Measurements from ENCODE around the gene FAM151A. TPM values are rescaled to one million over a fixed set of nuclear protein-coding genes. Genes with fewer than 3 reads are reported as not detected.
A peak's percentile ranks its signal among the peaks of the same experiment; 100 is the strongest.

FAM151A gene
- total and polyA plus RNA-seq, 2 of the 13 experiments (the other 11 are each of a cell fraction or from before 2014, with no cell fraction given), result 0.29 to 3.6 TPM

DNA sequence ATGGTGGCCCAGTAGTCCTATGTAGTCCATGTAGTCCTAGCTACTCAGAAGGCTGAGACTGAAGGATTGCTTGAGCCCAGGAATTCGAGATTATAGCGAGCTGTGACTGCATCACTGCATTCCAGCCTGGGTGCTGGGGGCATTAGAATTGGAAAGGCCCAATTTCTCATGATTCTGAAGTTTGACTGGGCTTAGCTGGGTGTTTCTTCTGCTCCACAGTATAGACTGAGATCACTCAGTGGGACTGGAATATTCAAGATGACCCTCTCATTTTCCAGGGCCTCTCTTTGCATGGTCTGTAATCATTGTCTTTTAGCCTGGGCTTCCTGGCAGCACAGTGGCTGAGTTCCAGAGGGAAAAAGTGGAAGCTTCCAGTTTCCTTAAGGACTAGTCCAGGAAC lies 44.5 kb upstream of the FAM151A start:
- Histone ChIP-seq H3K9me3 (ENCODE audit: low read length) (peaks cover 4% of the 10 kb centered on the region; the same call in 1 of the 2 replicates), H3K27ac (ENCODE audit: extremely low read length, insufficient read depth, low read length) (no peak overlapping the region), H3K4me2 (ENCODE audit: low read depth, low read length) (no peak overlapping the region), H2AFZ (ENCODE audit: low read length) (no peak overlapping the region), H3K4me3 (replicated peaks in 1 of 3; ENCODE audit: insufficient read depth in 1 of 3, low read depth in 2 of 3, low read length in 3 of 3) (no peak overlapping the region), H3K27me3 (ENCODE audit: control insufficient read depth in 1 of 2, insufficient read depth in 2 of 2, low read length in 2 of 2) (no peaks in the 10 kb centered on the region; a peak in 2 of 5 replicates), H4K20me1 (ENCODE audit: insufficient read depth, low read length) (no peaks in the 10 kb centered on the region), H3K9ac (ENCODE audit: insufficient read depth, low read depth, low read length) (no peak overlapping the region), H3K36me3 (replicated peaks in 1 of 2; ENCODE audit: control insufficient read depth in 1 of 2, insufficient read depth in 2 of 2, low read length in 2 of 2) (no peaks in the 10 kb centered on the region), H3K4me1 (ENCODE audit: insufficient read depth, low read length) (no peaks in the 10 kb centered on the region), H3K79me2 (ENCODE audit: insufficient read depth, low read length) (no peaks in the 10 kb centered on the region)
- ChIA-PET CTCF (ENCODE audit: low intra/inter-chr PET ratio, low total read pairs) (no interaction called here), POLR2A (no interaction called here)
- no peak for FAIRE-seq
- 33% methylated on average over 2 of the region's 2 CpGs for WGBS (ENCODE audit: low lambda C conversion rate)
- in situ Hi-C loops (cut with HindIII; ENCODE audit: extremely low pct_ligation_motif_present, low pct_unique_long_range_greater_than_20kb) (no loop called here), intact Hi-C loops (cut with micrococcal nuclease; ENCODE audit: unreplicated experiment) (no loop called here)
- no peak for ATAC-seq
- no peak for DNase-seq (ENCODE audit: low spot score)
- no TSS peak for BruUV-seq (replicated peaks)
- TF ChIP-seq ZNF331 (CRISPR knock-in tag; IDR thresholded peaks at IDR 0.05), result peak; percentile 98
- TF ChIP-seq NPAS2 (CRISPR knock-in tag; IDR thresholded peaks at IDR 0.05; ENCODE audit: borderline replicate concordance), result no peak

DNA sequence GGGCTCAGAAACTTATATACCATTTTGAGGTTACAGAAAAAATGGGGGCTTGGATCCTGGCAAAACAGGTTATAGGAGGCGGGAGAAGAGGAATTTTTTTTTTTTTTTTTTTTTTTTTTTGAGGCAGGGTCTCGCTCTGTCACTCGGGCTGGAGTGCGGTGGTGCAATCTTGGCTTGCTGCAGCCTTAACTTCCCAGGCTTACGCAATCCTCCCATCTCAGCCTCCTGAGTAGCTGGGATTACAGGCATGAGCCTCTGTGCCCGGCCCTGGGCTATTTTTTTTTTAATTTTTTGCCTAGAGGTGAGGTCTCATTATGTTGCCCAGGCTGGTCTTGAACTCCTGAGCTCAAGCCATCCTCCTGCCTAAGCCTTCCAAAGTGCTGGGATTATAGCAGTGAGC lies 43.0 kb upstream of the FAM151A start:
- DNase-seq (ENCODE audit: low spot score) (no peak), ATAC-seq (no peak), FAIRE-seq (no peak)
- no peak overlapping the region for H3K27ac ChIP-seq (ENCODE audit: extremely low read length, insufficient read depth, low read length)
- no peak overlapping the region for H2AFZ ChIP-seq (ENCODE audit: low read length)
- POLR2A ChIA-PET, result no interaction called here
- H3K79me2 ChIP-seq (ENCODE audit: insufficient read depth, low read length), result no peaks in the 10 kb centered on the region
- no peaks in the 10 kb centered on the region for H4K20me1 ChIP-seq (ENCODE audit: insufficient read depth, low read length)
- H3K4me3 ChIP-seq (replicated peaks in 1 of 3; ENCODE audit: insufficient read depth in 1 of 3, low read depth in 2 of 3, low read length in 3 of 3), result no peak overlapping the region
- H3K4me2 ChIP-seq (ENCODE audit: low read depth, low read length), result no peak overlapping the region
- H3K27me3 ChIP-seq (ENCODE audit: control insufficient read depth in 1 of 2, insufficient read depth in 2 of 2, low read length in 2 of 2), result no peaks in the 10 kb centered on the region; a peak in 2 of 5 replicates
- WGBS (ENCODE audit: low lambda C conversion rate), result 29% methylated on average over 6 of the region's 6 CpGs
- TF ChIP-seq CEBPB (IDR thresholded peaks at IDR 0.05; ENCODE audit: borderline replicate concordance, low read depth, low read length) (peak; percentile 64; the same call in 1 of the 2 replicates), ZSCAN20 (CRISPR knock-in tag; IDR thresholded peaks at IDR 0.05; ENCODE audit: borderline replicate concordance) (no peak), CEBPG (CRISPR knock-in tag; IDR thresholded peaks at IDR 0.05) (0 out of 2 replicates have a peak, but pooled peaks have one; percentile 38), SKI (IDR thresholded peaks at IDR 0.05; ENCODE audit: partially characterized antibody) (no peak)
- CTCF ChIA-PET (ENCODE audit: low intra/inter-chr PET ratio, low total read pairs), result no interaction called here
- H3K9me3 ChIP-seq (ENCODE audit: low read length), result peaks cover 4% of the 10 kb centered on the region; the same call in 1 of the 2 replicates
- in situ Hi-C loops (cut with HindIII; ENCODE audit: extremely low pct_ligation_motif_present, low pct_unique_long_range_greater_than_20kb) (no loop called here), intact Hi-C loops (cut with micrococcal nuclease; ENCODE audit: unreplicated experiment) (no loop called here)
- BruUV-seq (replicated peaks), result no TSS peak
- H3K4me1 ChIP-seq (ENCODE audit: insufficient read depth, low read length), result no peaks in the 10 kb centered on the region
- H3K9ac ChIP-seq (ENCODE audit: insufficient read depth, low read depth, low read length), result no peak overlapping the region
- H3K36me3 ChIP-seq (replicated peaks in 1 of 2; ENCODE audit: control insufficient read depth in 1 of 2, insufficient read depth in 2 of 2, low read length in 2 of 2), result no peaks in the 10 kb centered on the region

All from HepG2 (cell line).